Activated CD4-positive, alpha-beta T cell treated with anti-CD3 and anti-CD28 coated beads, Interleukin-2, amount 10 ng/mL, durations not matched to agents 7 days and 5 days (primary cell): ENCODE results near the gene STARD5. TPM values are rescaled to one million over a fixed set of nuclear protein-coding genes. Genes with fewer than 3 reads are reported as not detected.

Source experiments
- CTCF ChIA-PET: fragments of 350-600 bp; sonication (Branson Sonifier 250); formaldehyde crosslinking; loops from one replicate; lab custom pipeline; 2021; ENCODE audit warnings: antibody characterized with exemption; lab: Charles Lee
- POLR2A ChIA-PET: fragments of 350-600 bp; sonication (Branson Sonifier 250); formaldehyde crosslinking; loops from one replicate; lab custom pipeline; 2021; ENCODE audit warnings: antibody characterized with exemption; lab: Charles Lee
- DNase-seq: peaks from one replicate; pipeline ENCODE4 v3.0.0-alpha.2; 2020
- H3K27ac Mint-ChIP-seq: one replicate; pipeline ENCODE4 v1.8.0; 2021; ENCODE audit warnings: mild to moderate bottlenecking, moderate library complexity, mixed read lengths
- H3K27me3 Mint-ChIP-seq: one replicate; pipeline ENCODE4 v1.8.0; 2021; ENCODE audit warnings: mixed read lengths
- H3K36me3 Mint-ChIP-seq: one replicate; pipeline ENCODE4 v1.8.0; 2021; ENCODE audit warnings: low read depth, mixed read lengths
- H3K4me1 Mint-ChIP-seq: one replicate; pipeline ENCODE4 v1.8.0; 2021; ENCODE audit warnings: mixed read lengths
- H3K4me3 Mint-ChIP-seq: one replicate; pipeline ENCODE4 v1.8.0; 2021; ENCODE audit warnings: mild to moderate bottlenecking, moderate library complexity, mixed read lengths
- H3K9me3 Mint-ChIP-seq: one replicate; pipeline ENCODE4 v1.8.0; 2021; ENCODE audit warnings: mixed read lengths
- total RNA-seq, 2 experiments: library from RNA; stranded (reverse); gene quantifications; one replicate each; pipeline ENCODE4 v1.2.3, GENCODE V29; 2021

Gene STARD5
- total RNA-seq, 2 experiments from 2014 or later = 5.4 to 5.7 TPM

GRCh38 chr15:81275711-81276392 is 48.1 kb downstream of the STARD5 start:
- H3K4me3 Mint-ChIP-seq = no peak overlapping the region
- DNase-seq = no peak

GRCh38 chr15:81274931-81275707 is 48.8 kb downstream of the STARD5 start:
- POLR2A ChIA-PET = interaction anchor here (0.6 kb wide), 1 partner anchor 58 kb away, joined by 7 read pairs; no protein-coding TSS in a partner anchor
- H3K4me3 Mint-ChIP-seq = no peak overlapping the region
- H3K36me3 Mint-ChIP-seq = peaks cover 23% of the 10 kb centered on the region
- peak; percentile 89 for DNase-seq
- peaks cover 24% of the 10 kb centered on the region for H3K4me1 Mint-ChIP-seq
- no peaks in the 10 kb centered on the region for H3K27me3 Mint-ChIP-seq
- H3K9me3 Mint-ChIP-seq = peaks cover 18% of the 10 kb centered on the region
- H3K27ac Mint-ChIP-seq = peak overlapping the region; percentile 75
- CTCF ChIA-PET = interaction anchor here (0.7 to 2.7 kb wide), 18 partner anchors 9 to 160 kb away, joined by 3 to 23 read pairs (median 5); partner anchors contain the start of gene STARD5

More at GRCh38 chr15:81275711-81276392, 48.1 kb downstream of the STARD5 start:
- H3K27ac Mint-ChIP-seq = no peak overlapping the region
- ChIA-PET POLR2A (interaction anchor here (0.6 kb wide), 1 partner anchor 58 kb away, joined by 7 read pairs; no protein-coding TSS in a partner anchor), CTCF (interaction anchor here (0.7 to 2.7 kb wide), 15 partner anchors 10 to 159 kb away, joined by 3 to 23 read pairs (median 7); partner anchors contain the start of gene STARD5)
- H3K9me3 Mint-ChIP-seq = peaks cover 18% of the 10 kb centered on the region
- no peaks in the 10 kb centered on the region for H3K27me3 Mint-ChIP-seq
- H3K4me1 Mint-ChIP-seq = peaks cover 27% of the 10 kb centered on the region
- H3K36me3 Mint-ChIP-seq = peaks cover 23% of the 10 kb centered on the region

DNA sequence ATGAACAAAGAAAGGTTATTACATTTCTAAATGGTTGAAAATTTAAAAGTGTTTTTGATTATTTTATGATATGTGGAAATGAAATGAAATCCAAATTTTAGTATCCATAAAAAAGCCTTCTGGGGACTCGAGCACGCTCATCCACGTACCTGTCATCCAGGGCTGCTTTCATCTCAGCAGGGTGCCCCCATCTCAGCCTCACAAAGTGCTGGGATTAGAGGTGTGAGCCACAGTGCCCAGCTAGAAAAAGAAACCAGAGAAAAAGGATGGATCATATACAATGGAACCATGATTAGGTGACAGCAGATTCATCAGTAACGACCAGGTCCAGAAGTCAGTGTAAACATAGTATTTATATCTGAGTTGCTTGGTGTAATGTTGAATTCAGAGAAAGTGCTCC is 49.7 kb downstream of the STARD5 start:
- H3K27me3 Mint-ChIP-seq = no peaks in the 10 kb centered on the region
- H3K9me3 Mint-ChIP-seq = peaks cover 18% of the 10 kb centered on the region
- no peak overlapping the region for H3K4me3 Mint-ChIP-seq
- H3K4me1 Mint-ChIP-seq = peaks cover 30% of the 10 kb centered on the region
- ChIA-PET CTCF (interaction anchor here (0.7 to 2.7 kb wide), 13 partner anchors 8 to 127 kb away, joined by 3 to 23 read pairs (median 8); partner anchors contain the start of gene STARD5), POLR2A (no interaction called here)
- H3K36me3 Mint-ChIP-seq = peaks cover 23% of the 10 kb centered on the region
- no peak overlapping the region for H3K27ac Mint-ChIP-seq
- DNase-seq = no peak

GRCh38 chr15:81273855-81274254 is 50.1 kb downstream of the STARD5 start:
- peaks cover 18% of the 10 kb centered on the region for H3K9me3 Mint-ChIP-seq
- no peak overlapping the region for H3K27ac Mint-ChIP-seq
- H3K4me3 Mint-ChIP-seq = no peak overlapping the region
- H3K27me3 Mint-ChIP-seq = no peaks in the 10 kb centered on the region
- ChIA-PET POLR2A (no interaction called here), CTCF (interaction anchor here (0.7 to 2.7 kb wide), 9 partner anchors 8 to 127 kb away, joined by 3 to 23 read pairs (median 9); partner anchors contain the start of gene STARD5)
- H3K4me1 Mint-ChIP-seq = peaks cover 34% of the 10 kb centered on the region
- H3K36me3 Mint-ChIP-seq = peaks cover 21% of the 10 kb centered on the region
- no peak for DNase-seq

DNA sequence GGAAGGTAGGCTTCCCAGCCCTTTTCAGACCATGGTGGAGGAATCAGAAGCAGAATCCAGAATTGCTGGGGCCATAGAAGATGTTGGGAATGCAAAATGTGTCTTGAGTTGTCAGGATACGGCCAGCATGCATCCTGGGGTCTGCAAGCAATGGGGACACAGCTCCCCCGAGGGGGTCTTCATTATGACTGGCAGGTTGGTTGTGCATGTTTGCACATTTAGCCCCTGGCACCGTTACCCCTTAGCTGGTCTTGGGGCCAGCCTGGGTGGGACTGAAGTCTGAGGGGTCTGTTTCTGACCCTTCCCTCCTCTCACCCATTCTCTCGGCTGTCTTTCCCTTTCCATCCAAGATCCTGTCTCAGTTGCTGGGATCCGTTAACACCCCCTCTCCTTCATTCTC is 50.7 kb downstream of the STARD5 start:
- Mint-ChIP-seq H3K27ac (peak overlapping the region; percentile 15), H3K27me3 (no peaks in the 10 kb centered on the region), H3K36me3 (peaks cover 14% of the 10 kb centered on the region), H3K4me1 (peaks cover 41% of the 10 kb centered on the region), H3K4me3 (no peak overlapping the region), H3K9me3 (peaks cover 13% of the 10 kb centered on the region)
- DNase-seq = no peak
- ChIA-PET CTCF (interaction anchor here (2.7 kb wide), 2 partner anchors 14 to 128 kb away, joined by 15 to 16 read pairs; no protein-coding TSS in a partner anchor), POLR2A (no interaction called here)

DNA sequence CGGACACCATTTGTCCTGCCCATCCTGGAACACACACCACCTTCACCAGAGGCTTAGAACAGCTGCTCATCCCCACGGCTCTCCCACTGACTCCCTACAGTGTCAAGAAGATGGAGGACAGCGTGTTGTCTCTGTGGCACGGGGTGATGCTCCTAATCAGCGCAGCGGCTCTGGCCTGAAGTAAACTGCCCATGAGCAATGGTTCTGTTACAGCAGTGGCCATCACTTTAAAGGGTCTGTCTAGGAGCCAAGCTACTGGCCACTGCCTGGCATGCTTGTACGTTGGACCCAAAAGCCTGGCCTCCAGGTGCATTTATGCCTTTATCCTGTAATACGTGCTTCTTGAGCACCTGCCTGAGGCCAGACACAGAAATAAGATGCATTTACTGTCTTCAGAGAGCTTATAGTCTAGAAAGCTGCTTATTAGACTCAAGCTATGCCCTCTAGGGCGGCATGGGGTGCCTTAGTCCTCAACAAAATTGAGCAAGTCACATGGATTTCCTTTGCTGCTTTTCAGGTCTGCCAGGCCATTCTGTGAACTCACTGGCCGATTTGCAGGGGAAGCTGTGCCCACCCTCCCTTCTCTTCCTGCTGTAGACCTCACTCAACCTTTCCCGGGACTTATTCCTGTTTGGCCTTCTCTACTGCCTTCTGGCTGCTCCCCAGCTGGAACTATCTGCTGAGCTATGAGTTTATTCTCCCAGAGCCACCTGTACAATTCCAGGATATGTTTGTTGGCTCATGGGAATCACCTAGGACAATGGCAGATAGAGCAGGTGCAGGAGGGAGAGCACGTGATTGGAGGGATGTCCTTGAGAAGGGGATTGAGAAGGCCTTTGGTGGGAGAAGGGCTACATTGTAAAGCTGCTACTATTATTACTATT is 51.9 kb downstream of the STARD5 start:
- no peaks in the 10 kb centered on the region for H3K27me3 Mint-ChIP-seq
- ChIA-PET POLR2A (no interaction called here), CTCF (interaction anchor here (0.8 kb wide), 1 partner anchor 342 kb away, joined by 3 read pairs; no protein-coding TSS in a partner anchor)
- H3K4me1 Mint-ChIP-seq = peaks cover 48% of the 10 kb centered on the region
- H3K9me3 Mint-ChIP-seq = peaks cover 5% of the 10 kb centered on the region
- DNase-seq = no peak
- H3K36me3 Mint-ChIP-seq = peaks cover 6% of the 10 kb centered on the region
- H3K27ac Mint-ChIP-seq = no peak overlapping the region
- H3K4me3 Mint-ChIP-seq = no peak overlapping the region

DNA sequence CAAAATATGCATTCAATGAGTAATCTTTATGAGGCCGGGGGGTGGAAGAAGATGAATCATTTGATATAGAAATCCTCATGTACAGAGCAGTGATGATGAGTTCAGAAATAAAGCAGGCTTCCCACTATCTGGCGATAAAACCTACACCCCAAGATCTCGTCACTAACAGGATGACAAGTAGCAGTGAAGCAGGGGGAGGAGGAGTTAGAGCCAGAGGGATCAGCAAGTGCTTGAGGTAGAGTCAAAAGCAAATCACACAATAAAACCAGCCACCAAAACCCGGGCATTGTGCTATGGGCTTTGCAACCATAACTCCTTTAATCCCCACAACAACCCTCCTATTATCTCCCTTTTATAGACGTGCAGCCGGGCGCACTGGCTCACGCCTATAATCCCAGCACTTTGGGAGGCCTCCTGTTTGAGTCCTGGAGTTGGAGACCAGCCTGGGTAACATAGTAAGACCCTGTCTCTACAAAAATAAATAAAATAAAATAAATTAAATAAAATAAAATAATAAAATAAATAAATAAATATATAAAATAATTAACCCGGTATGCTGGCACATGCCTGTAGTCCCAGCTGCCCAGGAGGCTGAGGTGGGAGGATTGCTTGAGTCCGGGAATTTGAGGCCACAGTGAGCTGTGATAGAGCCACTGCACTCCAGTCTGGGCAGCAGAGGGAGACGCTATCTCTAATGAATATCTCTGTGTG is 53.0 kb downstream of the STARD5 start:
- H3K36me3 Mint-ChIP-seq = no peaks in the 10 kb centered on the region
- ChIA-PET POLR2A (no interaction called here), CTCF (no interaction called here)
- H3K4me1 Mint-ChIP-seq = peaks cover 51% of the 10 kb centered on the region
- H3K4me3 Mint-ChIP-seq = no peak overlapping the region
- no peaks in the 10 kb centered on the region for H3K9me3 Mint-ChIP-seq
- no peak overlapping the region for H3K27ac Mint-ChIP-seq
- DNase-seq = no peak
- no peaks in the 10 kb centered on the region for H3K27me3 Mint-ChIP-seq

- POLR2A ChIA-PET = no interaction called here
- Mint-ChIP-seq H3K27me3 (peaks cover under 1% of the 10 kb centered on the region), H3K9me3 (no peaks in the 10 kb centered on the region), H3K36me3 (no peaks in the 10 kb centered on the region), H3K27ac (no peak overlapping the region), H3K4me1 (peaks cover 51% of the 10 kb centered on the region), H3K4me3 (no peak overlapping the region)
- CTCF ChIA-PET = interaction anchor here (1.3 kb wide), 1 partner anchor 118 kb away, joined by 3 read pairs; no protein-coding TSS in a partner anchor
- DNase-seq = no peak
Observed at GRCh38 chr15:81270188-81270587, 53.8 kb downstream of the STARD5 start.

DNA sequence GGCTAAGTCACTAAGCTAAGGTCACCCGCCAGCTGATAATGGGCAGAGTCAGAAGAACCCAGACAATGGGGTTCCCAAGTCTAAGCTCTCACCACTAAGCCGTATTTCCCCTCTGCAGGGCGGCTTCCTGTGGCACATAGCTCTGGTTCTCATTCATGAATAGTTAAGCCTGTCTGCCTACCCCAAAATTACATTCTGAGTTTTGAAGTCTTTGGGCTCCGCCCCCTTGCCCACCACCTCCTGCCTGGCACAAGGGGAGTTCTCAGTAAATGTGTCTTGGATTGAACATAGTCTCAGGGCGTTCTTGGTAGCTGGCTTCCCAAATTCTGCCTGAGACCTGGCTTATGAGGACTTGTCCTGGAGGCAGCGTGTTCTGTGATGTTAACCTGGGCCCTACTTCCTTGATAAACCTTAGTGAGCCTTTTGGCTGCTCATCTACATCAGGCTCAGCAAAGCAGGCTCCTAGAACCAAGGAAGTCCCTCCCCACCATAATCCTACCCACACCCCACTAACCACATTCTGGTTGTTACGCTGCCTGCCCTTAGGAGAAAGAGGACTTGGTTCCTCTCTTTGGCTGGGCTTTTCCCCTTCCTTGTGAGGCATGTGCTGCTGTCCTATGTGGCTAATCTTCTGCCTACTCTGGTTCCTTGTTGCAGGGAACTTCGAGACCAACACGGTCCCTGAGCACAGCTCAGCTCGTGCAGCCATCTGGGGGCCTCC is 54.9 kb downstream of the STARD5 start:
- Mint-ChIP-seq H3K4me1 (peaks cover 46% of the 10 kb centered on the region), H3K9me3 (no peaks in the 10 kb centered on the region), H3K4me3 (no peak overlapping the region), H3K27me3 (peaks cover 7% of the 10 kb centered on the region), H3K36me3 (no peaks in the 10 kb centered on the region), H3K27ac (peak overlapping the region; percentile 71)
- DNase-seq = no peak
- ChIA-PET POLR2A (no interaction called here), CTCF (interaction anchor here (0.6 to 4.0 kb wide), 5 partner anchors 30 to 160 kb away, joined by 3 to 50 read pairs (median 4); no protein-coding TSS in a partner anchor)

DNA sequence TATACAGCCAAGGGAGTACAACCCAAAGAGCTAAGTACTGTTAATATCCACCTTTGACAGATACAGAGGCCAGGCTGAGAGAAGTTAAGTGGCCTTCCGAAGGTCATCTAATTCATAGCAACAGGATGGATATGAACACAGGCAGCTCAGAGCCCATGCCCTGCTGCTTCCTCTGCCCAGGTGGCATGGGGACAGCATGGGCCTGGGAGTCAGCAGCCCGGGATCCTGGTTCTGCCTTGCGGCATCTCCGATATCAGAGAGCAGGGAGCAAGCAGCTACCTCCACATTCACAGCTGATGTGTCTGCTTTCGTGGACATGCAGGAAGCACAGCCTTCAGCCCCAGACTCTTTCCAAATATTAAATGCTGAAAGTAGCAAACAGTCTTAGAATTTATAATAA is 55.6 kb downstream of the STARD5 start:
- ChIA-PET POLR2A (no interaction called here), CTCF (interaction anchor here (0.9 to 4.0 kb wide), 5 partner anchors 12 to 164 kb away, joined by 3 to 50 read pairs (median 4); no protein-coding TSS in a partner anchor)
- DNase-seq = no peak
- Mint-ChIP-seq H3K36me3 (no peaks in the 10 kb centered on the region), H3K9me3 (no peaks in the 10 kb centered on the region), H3K27ac (no peak overlapping the region), H3K4me3 (no peak overlapping the region), H3K27me3 (peaks cover 7% of the 10 kb centered on the region), H3K4me1 (peaks cover 46% of the 10 kb centered on the region)
